Smooth muscle cell (in vitro differentiated cells): Measurements from ENCODE around the gene ST7. TPM values are rescaled to one million over a fixed set of nuclear protein-coding genes. Genes with fewer than 3 reads are reported as not detected.

Experiments
- DNase-seq: peaks from one replicate; lab custom pipeline; 2025; ENCODE audit not compliant: unreplicated experiment; lab: John Stamatoyannopoulos, UW
- H2AFZ ChIP-seq: fragments of 200-600 bp; sonication (generic); 2 replicates; pipeline ENCODE4 v1.6.0; 2016; ENCODE audit warnings: antibody characterized with exemption, low read depth, mild to moderate bottlenecking
- H3F3A ChIP-seq: fragments of 200-600 bp; sonication (generic); 2 replicates; pipeline ENCODE4 v1.6.0; 2017; ENCODE audit warnings: antibody characterized with exemption, low read depth
- H3K27ac ChIP-seq: fragments of 200-600 bp; sonication (generic); 2 replicates; pipeline ENCODE4 v1.5.1; 2016; ENCODE audit warnings: low read depth, mild to moderate bottlenecking
- H3K27me3 ChIP-seq: fragments of 200-600 bp; sonication (generic); 2 replicates; pipeline ENCODE4 v1.6.1; 2016; ENCODE audit warnings: low read depth, mild to moderate bottlenecking
- H3K36me3 ChIP-seq: fragments of 200-600 bp; sonication (generic); 2 replicates; pipeline ENCODE4 v1.5.1; 2016; ENCODE audit warnings: low read depth
- H3K4me1 ChIP-seq: fragments of 200-600 bp; sonication (generic); 2 replicates; pipeline ENCODE4 v1.5.1; 2016; ENCODE audit warnings: low read depth
- H3K4me2 ChIP-seq: fragments of 200-600 bp; sonication (generic); 2 replicates; pipeline ENCODE4 v1.6.0; 2016; ENCODE audit warnings: mild to moderate bottlenecking
- H3K4me3 ChIP-seq: fragments of 200-600 bp; sonication (generic); 2 replicates; pipeline ENCODE4 v1.5.1; 2016; ENCODE audit warnings: mild to moderate bottlenecking
- H3K79me2 ChIP-seq: fragments of 200-600 bp; sonication (generic); 2 replicates; pipeline ENCODE4 v1.6.0; 2016; ENCODE audit warnings: low read depth, mild to moderate bottlenecking
- H3K9ac ChIP-seq: fragments of 200-600 bp; sonication (generic); 2 replicates; pipeline ENCODE4 v1.6.0; 2016; ENCODE audit warnings: low read depth
- H3K9me3 ChIP-seq: fragments of 200-600 bp; sonication (generic); replicated peaks from 2 replicates; pipeline ENCODE4 v1.5.1; 2016; ENCODE audit warnings: low read depth
- H4K20me1 ChIP-seq: fragments of 200-600 bp; sonication (generic); 2 replicates; pipeline ENCODE4 v1.6.0; 2016; ENCODE audit warnings: low read depth
- CTCF ChIP-seq: fragments of 200-600 bp; sonication (generic); IDR thresholded peaks from 2 replicates; pipeline ENCODE4 v1.5.1; 2017; ENCODE audit warnings: borderline replicate concordance, mild to moderate bottlenecking, antibody characterized with exemption; ENCODE audit not compliant: insufficient read depth, poor library complexity, severe bottlenecking
- WGBS: methylation state at CpG from one replicate; pipeline ENCODE4 v1.1.7; 2016; ENCODE audit warnings: low lambda C conversion rate; 5-methylcytosine and 5-hydroxymethylcytosine counted together
- polyA plus RNA-seq: library from polyadenylated mRNA; unstranded; fragments of >200 nt; fragmentation: Nextera tagmentation; extraction: Ambion mirVana; gene quantifications from 2 replicates; pipeline ENCODE4 v1.2.1, GENCODE V29; 2016
- total RNA-seq: library from RNA; depleted of rRNA; stranded (reverse); fragments of >200 nt; gene quantifications from 2 replicates; pipeline ENCODE4 v1.2.3, GENCODE V29; 2014

Gene ST7
- total and polyA plus RNA-seq, 2 experiments from 2014 or later, result 23.2 to 26.1 TPM

- Histone ChIP-seq H3F3A (no peaks in the 10 kb centered on the region), H3K9ac (no peak overlapping the region), H4K20me1 (peaks cover 16% of the 10 kb centered on the region), H3K4me2 (no peak overlapping the region), H3K27me3 (no peaks in the 10 kb centered on the region), H3K4me1 (peaks cover 7% of the 10 kb centered on the region), H3K36me3 (no peaks in the 10 kb centered on the region), H3K79me2 (peaks cover 58% of the 10 kb centered on the region), H3K27ac (no peak overlapping the region), H3K9me3 (no peaks in the 10 kb centered on the region), H2AFZ (no peak overlapping the region), H3K4me3 (no peak overlapping the region)
- 97% methylated on average over 2 of the region's 2 CpGs for WGBS
- no peak for DNase-seq
- TF ChIP-seq CTCF, result no peak
These were observed 28.6 kb downstream of the ST7 start for GRCh38 chr7:116981939-116982338.

- Histone ChIP-seq H3K9me3 (no peaks in the 10 kb centered on the region), H3F3A (no peaks in the 10 kb centered on the region), H3K4me2 (no peak overlapping the region), H2AFZ (no peak overlapping the region), H3K4me3 (no peak overlapping the region), H3K27me3 (no peaks in the 10 kb centered on the region), H3K27ac (no peak overlapping the region), H3K79me2 (peaks cover 57% of the 10 kb centered on the region), H4K20me1 (peaks cover 23% of the 10 kb centered on the region), H3K36me3 (no peaks in the 10 kb centered on the region), H3K9ac (no peak overlapping the region), H3K4me1 (peaks cover 2% of the 10 kb centered on the region)
- TF ChIP-seq CTCF, result no peak
- 59% methylated on average over 2 of the region's 2 CpGs for WGBS
- no peak for DNase-seq
These were observed 31.2 kb downstream of the ST7 start for GRCh38 chr7:116984511-116984910.

GRCh38 chr7:116984917-116985316 lies 31.6 kb downstream of the ST7 start:
- H3K9me3 ChIP-seq, result no peaks in the 10 kb centered on the region
- 42% methylated on average over 2 of the region's 2 CpGs for WGBS
- no peak overlapping the region for H2AFZ ChIP-seq
- H3K4me1 ChIP-seq, result no peaks in the 10 kb centered on the region
- H3K4me3 ChIP-seq, result no peak overlapping the region
- H3K36me3 ChIP-seq, result no peaks in the 10 kb centered on the region
- no peak for DNase-seq
- H3F3A ChIP-seq, result no peaks in the 10 kb centered on the region
- H3K27me3 ChIP-seq, result no peaks in the 10 kb centered on the region
- H3K4me2 ChIP-seq, result no peak overlapping the region
- peak; percentile 65 for TF ChIP-seq CTCF
- no peak overlapping the region for H3K9ac ChIP-seq
- peaks cover 23% of the 10 kb centered on the region for H4K20me1 ChIP-seq
- peaks cover 59% of the 10 kb centered on the region for H3K79me2 ChIP-seq
- H3K27ac ChIP-seq, result no peak overlapping the region

- H3K9me3 ChIP-seq, result no peaks in the 10 kb centered on the region
- 96% methylated on average over 5 of the region's 5 CpGs for WGBS
- no peak overlapping the region for H2AFZ ChIP-seq
- DNase-seq, result no peak
- no peak for TF ChIP-seq CTCF
- H3K9ac ChIP-seq, result no peak overlapping the region
- H3K4me1 ChIP-seq, result no peaks in the 10 kb centered on the region
- H3K36me3 ChIP-seq, result no peaks in the 10 kb centered on the region
- no peaks in the 10 kb centered on the region for H3F3A ChIP-seq
- H3K79me2 ChIP-seq, result peaks cover 59% of the 10 kb centered on the region
- H3K27ac ChIP-seq, result no peak overlapping the region
- no peak overlapping the region for H3K4me3 ChIP-seq
- H4K20me1 ChIP-seq, result peaks cover 23% of the 10 kb centered on the region
- H3K27me3 ChIP-seq, result no peaks in the 10 kb centered on the region
- no peak overlapping the region for H3K4me2 ChIP-seq
These were observed 32.3 kb downstream of the ST7 start for GRCh38 chr7:116985575-116985974.
